ENCODE data around the gene PNLDC1. TPM values are rescaled to one million over a fixed set of nuclear protein-coding genes. Genes with fewer than 3 reads are reported as not detected.

The PNLDC1 gene
- total and polyA plus RNA-seq, 2 experiments from 2014 or later = not detected

- Histone ChIP-seq H3K27ac (ENCODE audit: low read depth) (0 out of 2 replicates have a peak overlapping the region, but pooled peaks have one; percentile 14), H3K9me2 (ENCODE audit: insufficient read depth) (no peaks in the 10 kb centered on the region), H3K4me1 (ENCODE audit: insufficient read depth) (no peaks in the 10 kb centered on the region), H3K4me3 (no peak overlapping the region), H4K20me1 (replicated peaks; ENCODE audit: insufficient read depth) (no peaks in the 10 kb centered on the region), H3K36me3 (ENCODE audit: insufficient read depth) (no peaks in the 10 kb centered on the region), H3K79me2 (replicated peaks; ENCODE audit: insufficient read depth) (no peaks in the 10 kb centered on the region), H2AFZ (no peak overlapping the region), H3F3A (replicated peaks; ENCODE audit: low read depth) (no peaks in the 10 kb centered on the region), H3K4me2 (no peak overlapping the region), H3K27me3 (ENCODE audit: insufficient read depth) (no peaks in the 10 kb centered on the region)
- H3K4me1 Mint-ChIP-seq = peaks cover 27% of the 10 kb centered on the region
- no peaks in the 10 kb centered on the region; the same call in 2 of the 3 replicates for H3K36me3 Mint-ChIP-seq (ENCODE audit: low read depth)
- H3K27ac Mint-ChIP-seq = no peak overlapping the region
- DNase-seq (ENCODE audit: low spot score) (no peak), ATAC-seq (no peak)
- no peak overlapping the region for H3K4me3 Mint-ChIP-seq
- H3K9me3 Mint-ChIP-seq = no peaks in the 10 kb centered on the region
- TF ChIP-seq EZH2phosphoT487 (IDR thresholded peaks at IDR 0.05; ENCODE audit: unreplicated experiment) (no peak), JUNB (IDR thresholded peaks at IDR 0.05; ENCODE audit: unreplicated experiment) (no peak), NANOG (IDR thresholded peaks at IDR 0.05; ENCODE audit: borderline replicate concordance) (no peak), CREB1 (CRISPR knock-in tag; IDR thresholded peaks at IDR 0.05; ENCODE audit: low read depth) (no peak), ZNF331 (CRISPR knock-in tag; IDR thresholded peaks at IDR 0.05; ENCODE audit: low read depth) (no peak), ETS1 (IDR thresholded peaks at IDR 0.05) (no peak), STAT1 (IDR thresholded peaks at IDR 0.05; ENCODE audit: unreplicated experiment) (no peak), REST (IDR thresholded peaks at IDR 0.05; ENCODE audit: unreplicated experiment) (no peak)
- H3K27me3 Mint-ChIP-seq (ENCODE audit: insufficient read depth, low read depth, poor library complexity) = peaks cover 6% of the 10 kb centered on the region
These were observed 9.1 kb downstream of the PNLDC1 start for GRCh38 chr6:159809149-159809548.

- H3K4me1 ChIP-seq (ENCODE audit: insufficient read depth) = no peaks in the 10 kb centered on the region
- no peaks in the 10 kb centered on the region for H3K27me3 ChIP-seq (ENCODE audit: insufficient read depth)
- H3K9me2 ChIP-seq (ENCODE audit: insufficient read depth) = no peaks in the 10 kb centered on the region
- no peaks in the 10 kb centered on the region for H3K79me2 ChIP-seq (replicated peaks; ENCODE audit: insufficient read depth)
- H2AFZ ChIP-seq = no peak overlapping the region
- no peak for DNase-seq (ENCODE audit: low spot score)
- no peak overlapping the region for H3K27ac ChIP-seq (ENCODE audit: low read depth)
- Mint-ChIP-seq H3K27ac (peak overlapping the region; percentile 3; the same call in 1 of the 2 replicates), H3K4me1 (peaks cover 32% of the 10 kb centered on the region), H3K4me3 (no peak overlapping the region), H3K27me3 (ENCODE audit: insufficient read depth, low read depth, poor library complexity) (peaks cover 17% of the 10 kb centered on the region), H3K9me3 (no peaks in the 10 kb centered on the region), H3K36me3 (ENCODE audit: low read depth) (no peaks in the 10 kb centered on the region)
- no peaks in the 10 kb centered on the region for H3K36me3 ChIP-seq (ENCODE audit: insufficient read depth)
- ATAC-seq = no peak
- no peaks in the 10 kb centered on the region for H3F3A ChIP-seq (replicated peaks; ENCODE audit: low read depth)
- H3K4me3 ChIP-seq = no peak overlapping the region
- no peaks in the 10 kb centered on the region for H4K20me1 ChIP-seq (replicated peaks; ENCODE audit: insufficient read depth)
- no peak overlapping the region for H3K4me2 ChIP-seq
- TF ChIP-seq ZNF462 (CRISPR knock-in tag; IDR thresholded peaks at IDR 0.05) = no peak
These were observed 13.7 kb downstream of the PNLDC1 start for GRCh38 chr6:159813781-159814180.

All from GM23338 (cell line).